Activated B cell treated with CpG ODN at 0.5 μM for 24 hours (primary cell): ENCODE data around the gene SRR. TPM values are rescaled to one million over a fixed set of nuclear protein-coding genes. Genes with fewer than 3 reads are reported as not detected.

ENCODE experiments used
- ATAC-seq: fragments of 200-7000 bp; cut with Tn5 transposase; one replicate; pipeline ENCODE4 v1.10.0; 2021; ENCODE audit warnings: low read depth, mild to moderate bottlenecking, moderate library complexity
- CTCF ChIA-PET: fragments of 350-600 bp; sonication (Branson Sonifier 250); formaldehyde crosslinking; loops from one replicate; lab custom pipeline; 2021; ENCODE audit warnings: antibody characterized with exemption; lab: Charles Lee
- POLR2A ChIA-PET: fragments of 350-600 bp; sonication (Branson Sonifier 250); formaldehyde crosslinking; loops from one replicate; lab custom pipeline; 2021; ENCODE audit warnings: antibody characterized with exemption; lab: Charles Lee
- DNase-seq: peaks from one replicate; pipeline ENCODE4 v3.0.0; 2022
- H3K27ac Mint-ChIP-seq: one replicate; pipeline ENCODE4 v1.8.0; 2020; ENCODE audit warnings: mixed read lengths
- H3K27me3 Mint-ChIP-seq: one replicate; pipeline ENCODE4 v1.8.0; 2021; ENCODE audit warnings: mixed read lengths
- H3K36me3 Mint-ChIP-seq: one replicate; pipeline ENCODE4 v1.8.0; 2021; ENCODE audit warnings: low read depth, mixed read lengths
- H3K4me1 Mint-ChIP-seq: one replicate; pipeline ENCODE4 v1.8.0; 2021; ENCODE audit warnings: mixed read lengths
- H3K4me3 Mint-ChIP-seq: one replicate; pipeline ENCODE4 v1.8.0; 2020; ENCODE audit warnings: mild to moderate bottlenecking, mixed read lengths
- H3K9me3 Mint-ChIP-seq: one replicate; pipeline ENCODE4 v1.8.0; 2020; ENCODE audit warnings: mixed read lengths
- intact Hi-C: fragments of 100-400 bp; cut with micrococcal nuclease; formaldehyde crosslinking; loops from one replicate; pipeline ENCODE4 v1.15.1; 2024
- total RNA-seq: library from RNA; stranded (reverse); gene quantifications from 2 replicates; pipeline ENCODE4 v1.2.3, GENCODE V29; 2022
- TF ChIP-seq, protein P1 (sequence below): fragments of 200-600 bp; IDR thresholded peaks from one replicate; pipeline ENCODE4 v1.8.0; 2022; ENCODE audit warnings: antibody characterized with exemption, mild to moderate bottlenecking

Gene SRR
- total RNA-seq, 1 donor from 2014 or later: 5.7 TPM

DNA sequence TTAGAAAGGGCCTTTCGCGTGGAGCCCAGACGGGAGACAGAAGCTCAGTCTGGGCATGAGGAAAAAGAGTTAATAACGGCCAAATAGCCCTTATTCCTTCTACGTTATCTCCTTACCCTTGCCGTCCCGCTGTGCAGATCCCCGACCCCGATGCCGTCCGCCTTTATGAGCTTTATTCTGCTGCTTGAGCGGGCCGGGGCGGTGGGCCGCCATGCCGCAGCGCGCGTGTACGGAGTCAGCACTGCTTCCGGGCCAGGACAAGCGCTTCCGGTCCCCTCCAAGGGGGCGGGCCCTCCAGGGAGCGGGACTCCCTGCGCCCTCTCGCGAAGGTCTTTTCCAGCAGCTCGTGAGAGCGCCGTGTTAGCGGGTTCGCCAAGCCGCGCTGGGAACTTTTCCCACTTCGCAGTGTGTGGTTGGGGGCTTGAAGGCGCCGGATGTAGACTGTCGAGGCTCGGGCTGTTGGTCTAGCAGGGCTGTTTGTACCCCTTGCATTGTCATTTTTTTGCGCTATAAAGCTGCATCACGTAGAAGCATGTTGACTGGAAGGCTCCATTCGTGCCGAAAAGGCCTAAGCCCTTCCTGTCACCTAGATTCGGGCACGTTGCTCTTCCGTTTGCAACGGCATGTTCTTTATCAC lies 32.6 kb downstream of the SRR start, which contains the start of gene TSR1:
Gene TSR1 (minus strand): TSS at position 243 of the 637 bp plus-strand sequence. CDS start 30 bp downstream, at position 213.
- ATAC-seq (peak; percentile 79), DNase-seq (peak; percentile 85)
- Mint-ChIP-seq H3K27ac (peak within 1 kb of the TSS; percentile 96), H3K36me3 (peaks cover 1% of the 10 kb centered on the region), H3K9me3 (no peaks in the 10 kb centered on the region), H3K27me3 (no peaks in the 10 kb centered on the region), H3K4me1 (peaks cover 23% of the 10 kb centered on the region), H3K4me3 (peak within 1 kb of the TSS; percentile 99)
- POLR2A ChIA-PET: interaction anchor here (0.6 to 3.2 kb wide), 18 partner anchors 9 to 1575 kb away, joined by 3 to 25 read pairs (median 3); partner anchors contain the start of genes INPP5K, MNT, SMG6 and SRR
- TF ChIP-seq, protein P1, sequence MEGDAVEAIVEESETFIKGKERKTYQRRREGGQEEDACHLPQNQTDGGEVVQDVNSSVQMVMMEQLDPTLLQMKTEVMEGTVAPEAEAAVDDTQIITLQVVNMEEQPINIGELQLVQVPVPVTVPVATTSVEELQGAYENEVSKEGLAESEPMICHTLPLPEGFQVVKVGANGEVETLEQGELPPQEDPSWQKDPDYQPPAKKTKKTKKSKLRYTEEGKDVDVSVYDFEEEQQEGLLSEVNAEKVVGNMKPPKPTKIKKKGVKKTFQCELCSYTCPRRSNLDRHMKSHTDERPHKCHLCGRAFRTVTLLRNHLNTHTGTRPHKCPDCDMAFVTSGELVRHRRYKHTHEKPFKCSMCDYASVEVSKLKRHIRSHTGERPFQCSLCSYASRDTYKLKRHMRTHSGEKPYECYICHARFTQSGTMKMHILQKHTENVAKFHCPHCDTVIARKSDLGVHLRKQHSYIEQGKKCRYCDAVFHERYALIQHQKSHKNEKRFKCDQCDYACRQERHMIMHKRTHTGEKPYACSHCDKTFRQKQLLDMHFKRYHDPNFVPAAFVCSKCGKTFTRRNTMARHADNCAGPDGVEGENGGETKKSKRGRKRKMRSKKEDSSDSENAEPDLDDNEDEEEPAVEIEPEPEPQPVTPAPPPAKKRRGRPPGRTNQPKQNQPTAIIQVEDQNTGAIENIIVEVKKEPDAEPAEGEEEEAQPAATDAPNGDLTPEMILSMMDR: no peak
- intact Hi-C loops: loop anchor here (1.0 to 2.0 kb wide), 6 partner anchors 17 to 620 kb away; partner anchors contain the start of genes MNT, SMG6 and SRR
- CTCF ChIA-PET: interaction anchor here (0.7 to 1.3 kb wide), 4 partner anchors 14 to 713 kb away, joined by 3 to 9 read pairs (median 3); no protein-coding TSS in a partner anchor

DNA sequence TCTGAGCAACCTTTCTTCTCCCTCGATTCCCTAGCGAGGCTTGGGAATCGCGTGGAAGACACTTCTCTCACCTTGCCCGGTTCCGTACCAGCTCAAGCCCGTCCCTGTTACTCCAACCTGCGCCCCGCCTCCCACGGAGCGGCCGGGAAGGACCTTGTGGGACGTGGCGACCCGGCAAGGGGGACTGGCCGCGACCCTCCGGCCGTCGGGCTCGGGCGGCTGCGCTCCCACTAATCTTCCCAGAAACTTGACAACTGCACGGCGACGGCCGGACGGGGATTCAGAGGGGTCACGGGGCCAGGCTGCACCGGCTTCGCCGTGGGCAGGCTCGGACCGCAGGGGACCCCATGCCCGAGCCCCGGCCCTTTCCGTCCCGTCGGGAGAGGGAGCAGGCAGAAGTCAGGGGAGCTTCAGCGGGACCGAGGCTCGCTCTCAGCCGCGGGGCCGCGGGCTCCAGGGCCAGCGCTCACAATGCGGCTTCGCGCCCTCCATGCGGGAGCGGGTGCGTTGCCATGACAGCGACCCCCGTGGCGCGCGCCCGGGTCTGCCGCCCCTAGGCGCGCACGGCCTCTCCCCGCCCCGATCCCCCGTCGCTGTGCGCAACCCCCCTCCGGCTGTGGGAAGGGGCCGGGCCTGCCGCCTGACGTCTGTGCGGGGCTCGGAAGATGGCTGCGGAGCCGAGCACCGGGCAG lies 33.2 kb downstream of the SRR start, which contains the start of gene SGSM2:
Gene SGSM2 (plus strand): TSS at position 650 of the 692 bp plus-strand sequence. CDS start 188 bp downstream, outside the sequence.
- ChIA-PET POLR2A (interaction anchor here (0.6 to 3.2 kb wide), 14 partner anchors 10 to 1574 kb away, joined by 3 to 25 read pairs (median 4); partner anchors contain the start of genes METTL16, MNT, RILP and SMG6), CTCF (interaction anchor here (0.7 to 1.3 kb wide), 4 partner anchors 14 to 712 kb away, joined by 3 to 9 read pairs (median 3); no protein-coding TSS in a partner anchor)
- peak within 1 kb of the TSS; percentile 96 for H3K27ac Mint-ChIP-seq
- intact Hi-C loops: loop anchor here (1.0 to 2.0 kb wide), 7 partner anchors 16 to 620 kb away; partner anchors contain the start of genes MNT, SMG6 and SRR
- DNase-seq (peak; percentile 62), ATAC-seq (peak; percentile 66)
- H3K4me1 Mint-ChIP-seq: peaks cover 23% of the 10 kb centered on the region
- H3K9me3 Mint-ChIP-seq: no peaks in the 10 kb centered on the region
- peaks cover 6% of the 10 kb centered on the region for H3K36me3 Mint-ChIP-seq
- H3K27me3 Mint-ChIP-seq: no peaks in the 10 kb centered on the region
- TF ChIP-seq, protein P1: no peak
- H3K4me3 Mint-ChIP-seq: peak within 1 kb of the TSS; percentile 99

DNA sequence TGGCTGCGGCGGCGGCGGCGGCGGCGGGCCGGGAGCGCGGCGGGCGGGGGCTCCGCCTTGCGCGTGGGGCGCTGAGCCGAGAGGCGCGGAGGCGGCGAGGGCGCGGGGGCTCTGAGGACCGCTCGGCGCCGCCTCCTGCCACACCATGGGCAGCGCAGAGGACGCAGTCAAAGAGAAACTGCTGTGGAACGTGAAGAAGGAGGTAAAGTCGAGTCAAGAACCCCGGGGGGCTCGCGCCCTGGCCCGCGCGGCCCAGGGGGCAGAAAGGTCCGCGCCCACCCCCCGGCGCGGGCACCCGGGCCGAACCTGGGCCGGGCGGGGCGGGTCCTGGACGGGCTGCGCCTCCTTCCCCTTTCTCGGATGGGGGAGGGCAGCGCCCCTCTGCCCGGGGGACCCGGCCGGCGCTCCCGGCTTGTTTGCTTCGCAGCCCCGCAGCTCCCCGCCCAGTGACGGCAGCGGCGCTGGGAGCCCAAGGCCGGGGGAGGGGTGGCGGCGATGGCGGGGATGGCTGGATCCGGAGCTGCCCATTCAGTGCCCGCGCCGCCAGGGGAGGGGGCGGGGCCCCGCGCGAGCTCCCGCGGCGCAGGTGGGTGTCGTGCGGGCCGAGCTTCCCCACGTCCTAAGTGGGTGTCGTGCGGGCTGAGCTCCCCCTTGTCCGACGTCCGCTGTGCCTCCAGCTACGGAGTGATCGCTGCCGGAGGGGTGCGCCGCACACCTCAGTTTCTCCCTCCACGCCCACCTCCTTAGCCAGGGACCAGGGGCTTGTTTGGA lies 34.0 kb downstream of the SRR start:
- peak; percentile 47 for ATAC-seq
- Mint-ChIP-seq H3K4me3 (peak overlapping the region; percentile 99), H3K27me3 (no peaks in the 10 kb centered on the region), H3K27ac (no peak overlapping the region), H3K9me3 (no peaks in the 10 kb centered on the region), H3K36me3 (peaks cover 6% of the 10 kb centered on the region), H3K4me1 (peaks cover 23% of the 10 kb centered on the region)
- DNase-seq: peak; percentile 69
- intact Hi-C loops: loop anchor here (1.0 to 2.0 kb wide), 4 partner anchors 55 to 621 kb away; no protein-coding TSS in a partner anchor
- POLR2A ChIA-PET: interaction anchor here (0.7 to 3.2 kb wide), 4 partner anchors 15 to 688 kb away, joined by 3 to 23 read pairs (median 4); partner anchors contain the start of genes METTL16, MNT and RILP
- TF ChIP-seq, protein P1: no peak
- CTCF ChIA-PET: interaction anchor here (0.8 to 1.0 kb wide), 3 partner anchors 9 to 45 kb away, joined by 3 to 4 read pairs (median 3); no protein-coding TSS in a partner anchor

DNA sequence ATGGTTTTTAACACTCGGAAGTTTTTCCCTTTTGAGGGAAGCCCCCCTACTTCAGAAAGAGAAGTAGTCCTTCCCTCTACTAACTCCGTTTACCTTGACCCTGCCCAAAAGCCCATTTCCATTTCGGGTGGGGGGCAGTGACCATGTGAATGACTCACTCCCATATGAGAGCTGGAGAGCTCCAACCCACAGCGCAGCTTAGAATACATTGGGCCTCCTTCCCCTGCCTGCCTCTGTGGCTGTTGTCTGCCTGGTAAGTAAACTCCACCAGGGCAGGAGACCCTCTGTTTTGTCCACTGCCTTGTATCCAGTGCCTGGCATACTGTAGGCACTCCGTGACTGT lies 34.5 kb downstream of the SRR start:
- Mint-ChIP-seq H3K27ac (no peak overlapping the region), H3K36me3 (peaks cover 6% of the 10 kb centered on the region), H3K9me3 (no peaks in the 10 kb centered on the region), H3K27me3 (no peaks in the 10 kb centered on the region), H3K4me1 (peaks cover 23% of the 10 kb centered on the region), H3K4me3 (peak overlapping the region; percentile 75)
- intact Hi-C loops: no loop called here
- TF ChIP-seq, protein P1: no peak
- ATAC-seq (no peak), DNase-seq (no peak)
- POLR2A ChIA-PET: interaction anchor here (1.9 to 3.2 kb wide), 2 partner anchors 15 to 63 kb away, joined by 4 to 23 read pairs; partner anchors contain the start of gene MNT
- CTCF ChIA-PET: interaction anchor here (0.8 to 1.0 kb wide), 3 partner anchors 9 to 44 kb away, joined by 3 to 4 read pairs (median 3); no protein-coding TSS in a partner anchor
